Measurements from ENCODE around the gene LRRC32.
A peak's percentile ranks its signal among the peaks of the same experiment; 100 is the strongest.

Gene LRRC32, protein sequence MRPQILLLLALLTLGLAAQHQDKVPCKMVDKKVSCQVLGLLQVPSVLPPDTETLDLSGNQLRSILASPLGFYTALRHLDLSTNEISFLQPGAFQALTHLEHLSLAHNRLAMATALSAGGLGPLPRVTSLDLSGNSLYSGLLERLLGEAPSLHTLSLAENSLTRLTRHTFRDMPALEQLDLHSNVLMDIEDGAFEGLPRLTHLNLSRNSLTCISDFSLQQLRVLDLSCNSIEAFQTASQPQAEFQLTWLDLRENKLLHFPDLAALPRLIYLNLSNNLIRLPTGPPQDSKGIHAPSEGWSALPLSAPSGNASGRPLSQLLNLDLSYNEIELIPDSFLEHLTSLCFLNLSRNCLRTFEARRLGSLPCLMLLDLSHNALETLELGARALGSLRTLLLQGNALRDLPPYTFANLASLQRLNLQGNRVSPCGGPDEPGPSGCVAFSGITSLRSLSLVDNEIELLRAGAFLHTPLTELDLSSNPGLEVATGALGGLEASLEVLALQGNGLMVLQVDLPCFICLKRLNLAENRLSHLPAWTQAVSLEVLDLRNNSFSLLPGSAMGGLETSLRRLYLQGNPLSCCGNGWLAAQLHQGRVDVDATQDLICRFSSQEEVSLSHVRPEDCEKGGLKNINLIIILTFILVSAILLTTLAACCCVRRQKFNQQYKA

DNA sequence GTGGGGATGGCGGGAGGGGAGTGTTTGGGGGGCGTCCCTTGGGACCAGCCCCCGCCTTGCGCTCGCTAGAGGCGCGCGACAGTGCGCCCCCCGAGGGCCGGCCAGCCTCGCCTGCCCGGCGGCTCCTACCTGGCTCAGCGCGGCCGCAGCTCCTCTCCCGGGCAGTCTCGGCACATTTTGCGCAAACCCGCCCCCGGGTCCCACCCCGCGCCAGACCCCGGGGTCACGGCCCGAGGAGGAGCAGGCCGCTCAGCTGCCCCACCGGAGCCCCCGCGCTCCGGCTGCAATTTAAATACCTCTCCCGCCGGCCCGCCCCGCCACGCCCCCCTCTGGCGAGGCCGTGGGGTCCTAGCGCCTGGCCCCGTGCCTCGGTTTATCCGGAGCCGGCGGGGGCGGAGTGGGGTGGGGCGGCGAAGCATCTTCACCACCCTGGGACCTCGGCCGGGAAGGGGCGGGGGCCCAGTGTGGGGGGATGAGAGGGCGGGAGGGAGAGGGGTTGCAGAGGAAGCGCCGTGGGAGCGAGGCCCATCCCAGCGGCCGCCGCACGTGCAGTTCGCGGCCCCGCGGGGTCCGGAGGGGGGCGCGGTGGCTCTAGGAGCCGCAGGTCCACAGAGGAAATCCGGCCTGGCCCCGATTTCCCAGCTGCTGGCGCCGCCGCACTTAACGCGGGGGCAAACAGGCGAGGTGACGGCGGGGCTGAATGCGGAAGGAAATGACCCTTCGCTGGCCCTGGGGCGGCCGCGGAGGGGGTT, at the start of gene LRRC32:
TSS of gene LRRC32 (minus strand) at position 263 of the 752 bp plus-strand sequence. CDS start 4,793 bp downstream, outside the sequence.
- peak in 1 of 3 experiments; percentile 25 for DNase-seq (ENCODE audit: low read depth in 3 of 3)

DNA sequence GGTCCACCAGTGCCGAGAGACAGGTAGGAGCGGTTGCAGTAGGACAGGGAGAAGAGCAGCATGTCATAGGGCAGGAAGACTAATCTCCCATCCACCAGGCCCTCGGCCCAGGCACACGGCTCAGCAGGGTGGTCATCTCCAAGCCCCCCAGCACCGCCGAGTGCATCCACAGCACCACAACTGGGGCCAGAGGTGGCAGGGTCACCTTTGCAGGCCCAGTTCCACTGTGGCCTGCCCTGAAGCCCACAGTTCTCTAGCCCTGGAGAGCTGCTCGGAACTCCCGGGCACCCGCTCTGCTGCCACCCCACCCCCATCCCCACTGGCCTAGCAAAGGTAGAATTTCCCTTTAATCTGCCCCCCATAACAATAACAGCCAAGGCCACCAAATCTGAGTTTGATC, 49.1 kb upstream of the LRRC32 start:
- no peak for DNase-seq (ENCODE audit: low read depth in 3 of 3)

DNA sequence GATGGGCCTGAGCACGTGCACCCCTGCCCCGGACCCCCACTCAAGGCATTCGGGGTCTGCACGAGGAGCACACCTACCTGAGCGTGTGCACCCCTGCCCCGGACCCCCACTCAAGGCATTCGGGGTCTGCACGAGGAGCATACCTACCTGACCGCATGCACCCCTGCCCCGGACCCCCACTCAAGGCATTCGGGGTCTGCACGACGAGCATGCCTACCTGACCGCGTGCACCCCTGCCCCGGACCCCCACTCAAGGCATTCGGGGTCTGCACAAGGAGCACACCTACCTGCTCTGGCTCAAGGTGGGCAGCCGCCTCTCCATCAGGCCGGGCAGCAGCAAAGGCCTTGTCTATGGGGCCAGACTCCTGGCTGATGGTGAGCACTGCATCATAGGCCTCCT, 48.7 kb upstream of the LRRC32 start:
- no peak for DNase-seq (ENCODE audit: low read depth in 3 of 3)

DNA sequence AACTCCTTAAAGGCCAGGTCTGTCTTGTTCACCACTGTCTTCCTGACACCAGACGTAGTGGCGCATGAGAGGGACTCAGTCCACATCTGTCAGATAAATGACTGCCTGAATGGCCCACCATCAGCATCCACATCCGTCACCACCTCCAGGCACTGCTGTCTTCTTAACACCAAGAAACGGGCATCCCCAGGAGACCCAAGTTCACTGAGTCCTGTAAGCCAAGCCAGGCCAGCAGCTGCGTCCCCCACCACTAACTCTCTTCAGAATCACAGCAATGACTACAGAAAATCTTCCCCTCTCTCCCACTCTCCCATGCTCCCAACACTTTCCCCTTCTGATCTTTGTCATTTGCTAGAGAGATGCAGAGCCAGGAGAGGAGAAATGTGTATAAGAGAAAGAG, 47.3 kb upstream of the LRRC32 start:
- no peak for DNase-seq (ENCODE audit: low read depth in 3 of 3)

DNA sequence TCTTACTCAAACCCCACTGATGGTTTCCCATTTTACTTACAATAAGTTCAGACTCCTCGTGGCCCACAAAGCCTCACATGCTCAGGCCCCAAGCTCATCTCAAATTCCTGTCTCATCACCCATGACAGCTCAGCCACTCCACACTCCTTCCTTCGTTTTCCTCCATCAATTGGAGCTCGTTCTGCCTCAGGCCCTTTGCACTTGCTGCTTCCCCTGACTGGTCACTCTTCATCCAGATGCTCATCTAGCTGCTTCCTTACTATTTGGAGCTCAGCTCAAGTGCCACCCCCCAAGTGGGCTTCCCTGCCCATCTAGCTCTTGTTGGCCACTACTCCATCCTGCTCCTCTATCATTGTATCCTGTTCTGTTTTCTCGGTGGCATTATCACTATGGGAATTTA, 46.8 kb upstream of the LRRC32 start:
- DNase-seq (ENCODE audit: low read depth in 3 of 3), result no peak

DNA sequence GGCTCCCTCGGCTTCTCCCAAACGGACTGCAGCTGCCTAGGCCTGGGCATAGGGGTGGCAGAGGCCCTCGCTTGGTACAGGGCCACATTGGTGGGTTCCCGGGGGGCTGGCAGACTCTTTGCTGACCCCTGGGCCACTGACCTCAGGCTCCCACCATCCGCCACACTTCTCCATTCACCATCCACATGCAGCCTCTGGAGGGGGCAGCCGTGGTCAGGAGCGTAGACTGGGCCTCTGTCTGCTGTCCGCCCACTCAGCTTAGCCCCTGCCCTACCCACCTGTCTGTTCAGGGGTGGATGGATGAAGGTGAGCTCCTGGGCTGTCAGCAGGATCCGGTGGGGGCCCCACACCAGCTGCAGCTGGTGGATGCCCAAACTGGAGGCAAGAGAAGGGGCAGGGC, 45.7 kb upstream of the LRRC32 start:
- DNase-seq (ENCODE audit: low read depth in 3 of 3), result no peak

DNA sequence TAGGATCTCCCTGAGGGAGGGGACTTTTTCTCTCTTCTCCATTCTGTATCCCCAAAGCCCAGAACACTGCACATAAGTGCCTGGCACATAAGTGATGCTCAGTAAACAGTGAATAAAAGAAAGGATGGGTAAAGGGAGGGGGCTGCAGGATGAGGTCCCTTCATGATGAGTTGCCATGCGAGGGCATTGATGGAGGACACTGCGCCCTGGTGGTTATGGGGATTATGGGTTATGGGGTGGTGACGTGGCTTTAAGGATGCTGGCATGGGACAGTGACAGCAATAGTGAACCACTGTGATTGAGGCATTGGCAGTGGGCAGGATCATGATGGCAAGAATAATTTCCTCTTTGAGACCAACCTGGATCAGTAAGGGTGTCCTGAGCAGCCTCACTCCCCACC, 43.9 kb upstream of the LRRC32 start:
- no peak for DNase-seq (ENCODE audit: low read depth in 3 of 3)

DNA sequence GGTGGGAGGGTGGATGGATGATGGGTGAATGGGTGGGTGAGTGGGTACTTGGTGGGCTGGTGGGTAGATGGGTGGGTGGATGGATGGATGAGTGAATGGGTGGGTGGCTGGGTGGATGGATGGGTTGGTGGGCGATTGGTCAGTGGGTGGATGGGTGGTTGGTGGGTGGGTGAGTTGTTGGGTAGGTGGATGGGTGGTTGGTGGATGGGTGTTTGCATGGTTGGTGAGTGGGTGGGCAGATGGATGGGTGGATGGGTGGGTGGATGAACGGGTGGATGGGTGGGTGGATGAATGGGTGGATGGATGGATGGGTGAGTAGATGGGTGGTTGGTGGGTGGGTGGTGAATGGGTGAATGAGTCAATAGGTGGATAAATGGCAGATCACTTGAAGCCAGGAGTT, 43.0 kb upstream of the LRRC32 start:
- DNase-seq (ENCODE audit: low read depth in 3 of 3), result no peak

DNA sequence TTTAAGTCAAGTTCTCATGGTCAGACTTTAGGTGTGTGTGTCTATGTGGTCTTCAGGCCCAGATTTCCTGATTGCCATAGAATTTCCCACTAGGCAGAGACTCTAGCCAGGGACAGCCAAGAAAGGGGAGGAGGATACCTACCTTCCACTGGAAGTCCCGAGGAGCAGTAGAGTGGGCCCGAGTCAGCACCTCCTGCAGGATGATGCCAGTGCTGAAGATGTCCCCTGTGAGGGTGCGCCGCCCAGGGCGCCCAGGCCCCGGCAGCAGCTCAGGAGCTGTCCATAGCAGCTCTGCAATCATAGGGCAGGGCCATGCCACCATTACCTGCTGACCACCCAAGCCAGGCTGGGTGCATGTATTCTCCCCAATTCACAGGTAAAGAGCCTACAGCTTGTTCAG, 41.6 kb upstream of the LRRC32 start:
- DNase-seq (ENCODE audit: low read depth in 3 of 3), result no peak

DNA sequence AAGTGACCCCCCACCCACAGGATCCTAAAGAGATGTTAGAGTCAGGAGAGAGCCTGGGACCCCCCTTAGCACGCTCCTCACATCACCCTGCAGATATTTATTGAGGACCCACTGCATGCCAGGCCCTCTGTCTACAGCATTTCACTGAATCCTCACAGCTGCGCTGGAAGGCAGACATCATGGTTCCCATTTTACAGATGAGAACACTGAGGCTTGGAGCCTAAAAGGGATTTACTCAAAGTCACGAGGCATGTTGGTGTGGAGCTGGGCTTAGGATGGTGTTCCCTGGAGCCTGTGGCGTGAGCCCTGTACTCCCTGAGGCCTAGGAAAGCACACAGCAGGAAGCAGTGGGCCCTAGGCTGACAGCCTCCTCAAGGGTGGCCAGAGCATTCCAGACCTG, 39.2 kb upstream of the LRRC32 start:
- no peak for DNase-seq (ENCODE audit: low read depth in 3 of 3)

DNA sequence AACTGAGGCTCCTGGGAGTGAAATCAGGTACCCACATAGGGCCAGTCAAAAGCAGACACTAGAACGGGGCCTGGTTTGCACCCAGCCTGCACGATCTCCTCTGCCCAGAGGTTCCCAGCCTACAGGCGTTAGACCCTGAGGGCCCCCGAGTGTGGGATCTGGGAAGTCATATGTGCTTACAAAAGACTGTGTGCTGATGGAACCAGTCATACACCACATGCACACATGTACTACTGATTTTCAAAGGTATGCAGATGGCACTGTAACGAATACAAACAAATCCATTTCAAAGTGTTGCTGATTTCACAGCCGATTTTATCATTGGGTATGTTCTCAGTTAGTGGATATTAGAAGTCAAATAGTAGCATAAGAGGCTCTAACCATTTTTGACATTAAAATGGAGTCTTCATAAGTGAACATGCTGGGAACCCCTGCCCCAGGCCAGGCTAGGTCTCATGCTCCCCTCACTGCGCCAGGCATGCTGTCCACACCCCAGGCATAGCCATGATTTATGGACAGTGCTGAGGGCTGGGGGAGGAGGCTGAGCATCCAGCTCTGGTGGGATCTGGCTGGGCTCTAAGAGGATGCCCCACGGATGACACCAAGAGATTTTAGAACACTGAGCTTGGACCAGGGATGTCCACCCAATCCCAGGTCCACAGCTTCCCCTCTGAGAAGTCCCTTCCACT, 38.6 kb upstream of the LRRC32 start:
- no peak for DNase-seq (ENCODE audit: low read depth in 3 of 3)

DNA sequence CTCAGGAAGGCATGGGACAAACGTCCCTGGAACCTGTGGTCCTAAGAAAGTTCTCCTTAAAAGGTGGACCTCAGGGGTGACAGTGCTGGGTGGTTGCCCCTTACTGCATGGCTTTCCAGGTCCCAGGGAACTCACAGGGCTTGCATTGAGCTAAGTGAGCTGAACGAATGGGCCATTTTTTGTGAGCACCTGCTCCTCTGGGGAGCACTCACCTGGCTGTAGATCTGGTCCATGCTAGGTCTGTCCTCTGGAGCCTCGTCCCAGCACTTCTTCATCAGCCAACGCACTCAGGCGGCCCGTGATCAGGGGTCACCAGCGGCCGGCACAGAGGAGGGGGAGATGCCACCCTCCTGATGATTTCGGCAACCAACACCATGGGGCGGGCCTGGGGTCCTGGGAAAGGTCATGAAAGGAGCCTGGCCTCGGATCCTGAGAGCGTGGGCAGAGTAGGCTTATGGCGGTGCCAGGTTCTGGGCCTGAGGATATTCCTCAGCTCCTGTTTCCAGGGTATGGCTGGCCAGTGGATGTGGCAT, 36.8 kb upstream of the LRRC32 start:
- no peak for DNase-seq (ENCODE audit: low read depth in 3 of 3)

DNA sequence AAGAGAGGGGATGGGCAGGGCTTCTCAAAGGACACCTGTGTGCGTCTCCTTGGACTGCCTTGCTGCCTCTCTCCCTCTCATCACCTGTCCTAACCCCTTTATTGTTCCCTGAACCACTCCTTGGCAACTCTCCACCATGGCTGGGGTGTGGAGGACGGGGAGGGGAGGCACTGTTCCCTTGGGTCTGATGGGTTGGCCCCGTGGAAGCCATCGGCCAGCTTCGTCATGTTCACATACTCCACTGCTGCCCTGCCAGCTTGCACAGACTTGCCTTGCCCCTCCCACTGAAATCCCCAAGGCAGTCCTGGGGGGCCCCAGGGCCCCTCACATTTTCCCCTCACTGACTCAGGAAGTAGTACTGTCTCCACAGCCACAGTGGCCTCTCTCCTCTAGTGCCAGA, 36.1 kb upstream of the LRRC32 start:
- no peak for DNase-seq (ENCODE audit: low read depth in 3 of 3)

DNA sequence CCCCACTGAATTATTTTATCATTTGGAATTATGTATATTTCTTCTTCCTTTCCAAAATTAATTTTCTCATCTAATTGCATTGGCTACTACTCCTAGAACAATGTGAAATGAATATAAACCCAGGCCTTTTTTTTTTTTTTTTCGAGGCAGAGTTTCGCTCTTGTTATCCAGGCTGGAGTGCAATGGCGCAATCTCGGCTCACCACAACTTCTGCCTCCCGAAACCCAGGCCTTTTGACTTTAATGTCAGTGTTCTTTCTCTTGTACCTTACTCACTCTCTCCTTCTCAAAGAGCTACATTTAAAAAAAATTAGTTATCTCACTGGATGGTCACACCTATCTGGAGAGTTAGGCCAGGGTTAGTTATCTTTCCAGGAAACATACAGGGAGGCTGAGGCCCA, 35.3 kb upstream of the LRRC32 start:
- DNase-seq (ENCODE audit: low read depth in 3 of 3), result no peak

DNA sequence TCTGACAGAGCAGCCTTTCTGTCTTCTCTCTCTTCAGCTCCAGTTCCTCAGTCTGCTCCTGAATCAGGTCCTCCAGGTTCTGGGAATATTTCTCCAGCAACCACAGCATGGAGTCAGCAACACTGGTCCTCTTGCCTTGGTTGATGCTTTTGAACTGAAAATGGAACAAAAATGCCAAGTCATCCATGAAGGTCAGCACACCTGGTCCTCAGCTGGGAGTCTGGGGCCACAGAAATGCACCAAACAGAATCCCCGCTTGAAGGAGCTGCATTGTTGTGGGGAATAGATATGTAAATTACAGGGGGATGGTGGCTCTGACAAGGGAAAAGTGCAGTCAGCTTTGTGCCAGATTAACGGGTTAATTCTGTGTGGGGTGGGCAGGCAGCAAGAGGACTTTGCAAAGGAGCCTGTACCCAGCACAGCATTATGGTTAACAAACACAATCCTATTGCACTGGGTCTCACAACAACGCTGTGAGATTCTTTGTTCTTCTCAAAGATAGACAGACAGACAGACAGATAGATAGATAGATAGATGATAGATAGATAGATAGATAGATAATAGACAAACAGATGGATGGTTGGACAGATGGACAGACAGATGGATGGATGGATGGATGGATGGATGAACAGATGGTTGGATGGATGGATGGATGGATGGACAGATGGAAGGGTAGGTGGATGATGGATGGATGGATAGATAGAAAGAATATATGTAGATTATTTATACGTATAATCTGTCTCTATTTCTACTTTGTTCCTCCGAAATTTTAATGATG, 33.8 kb upstream of the LRRC32 start:
- DNase-seq (ENCODE audit: low read depth in 3 of 3), result no peak

DNA sequence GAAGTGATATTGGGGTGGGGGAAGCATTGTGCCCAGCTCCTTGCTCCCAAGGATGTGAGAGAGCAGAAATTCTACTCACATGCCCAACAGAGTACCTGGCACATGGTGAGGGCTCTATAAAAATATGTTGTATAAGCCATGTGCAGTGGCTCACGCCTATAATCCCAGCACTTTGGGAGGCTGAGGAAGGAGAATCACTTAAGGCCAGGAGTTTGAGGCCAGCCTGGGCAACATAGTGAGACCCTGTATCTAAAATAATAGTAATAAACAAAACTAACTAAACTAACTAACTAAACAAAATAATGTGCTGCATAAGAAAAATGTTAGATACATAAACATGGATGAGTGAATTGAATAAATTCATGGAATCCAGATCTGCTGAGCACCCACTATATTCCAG, 33.2 kb upstream of the LRRC32 start:
- no peak for DNase-seq (ENCODE audit: low read depth in 3 of 3)

DNA sequence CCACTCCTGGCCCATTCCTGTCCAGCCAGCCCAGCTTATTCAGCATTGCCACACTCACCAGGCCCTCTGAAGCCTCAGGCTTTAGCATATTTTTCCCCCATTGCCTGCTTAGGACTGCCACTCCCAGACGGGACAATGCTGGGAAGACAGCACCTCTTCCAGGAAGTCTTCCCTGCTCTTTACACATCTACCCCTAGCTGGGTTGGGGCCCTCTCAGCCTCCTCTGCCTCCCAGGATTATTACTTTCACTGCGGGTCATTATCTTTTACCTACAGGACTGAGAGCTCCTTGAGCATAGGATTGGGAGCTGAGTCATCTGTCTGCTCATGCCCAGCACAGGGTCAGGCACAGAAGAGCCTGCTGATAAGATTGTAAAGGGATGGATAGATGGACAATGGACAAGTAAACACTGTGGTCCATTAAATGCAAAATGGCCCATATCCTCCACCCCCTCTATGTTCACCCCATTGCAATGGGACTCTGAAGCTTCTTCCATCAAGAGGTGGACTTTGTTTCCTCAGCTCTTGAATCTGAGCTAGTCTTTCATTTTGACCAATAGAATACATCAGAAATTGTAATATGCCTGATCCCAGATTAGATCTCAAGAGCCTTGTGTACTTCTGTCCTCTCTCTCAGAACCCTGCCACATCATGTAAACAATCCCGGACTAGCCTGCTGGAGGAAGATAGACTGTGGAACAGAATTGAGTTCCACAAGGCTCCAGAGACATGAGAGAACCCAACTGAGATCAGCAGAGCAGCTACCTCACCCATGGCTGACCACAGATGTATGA, 32.0 kb upstream of the LRRC32 start:
- DNase-seq (ENCODE audit: low read depth in 3 of 3), result no peak

DNA sequence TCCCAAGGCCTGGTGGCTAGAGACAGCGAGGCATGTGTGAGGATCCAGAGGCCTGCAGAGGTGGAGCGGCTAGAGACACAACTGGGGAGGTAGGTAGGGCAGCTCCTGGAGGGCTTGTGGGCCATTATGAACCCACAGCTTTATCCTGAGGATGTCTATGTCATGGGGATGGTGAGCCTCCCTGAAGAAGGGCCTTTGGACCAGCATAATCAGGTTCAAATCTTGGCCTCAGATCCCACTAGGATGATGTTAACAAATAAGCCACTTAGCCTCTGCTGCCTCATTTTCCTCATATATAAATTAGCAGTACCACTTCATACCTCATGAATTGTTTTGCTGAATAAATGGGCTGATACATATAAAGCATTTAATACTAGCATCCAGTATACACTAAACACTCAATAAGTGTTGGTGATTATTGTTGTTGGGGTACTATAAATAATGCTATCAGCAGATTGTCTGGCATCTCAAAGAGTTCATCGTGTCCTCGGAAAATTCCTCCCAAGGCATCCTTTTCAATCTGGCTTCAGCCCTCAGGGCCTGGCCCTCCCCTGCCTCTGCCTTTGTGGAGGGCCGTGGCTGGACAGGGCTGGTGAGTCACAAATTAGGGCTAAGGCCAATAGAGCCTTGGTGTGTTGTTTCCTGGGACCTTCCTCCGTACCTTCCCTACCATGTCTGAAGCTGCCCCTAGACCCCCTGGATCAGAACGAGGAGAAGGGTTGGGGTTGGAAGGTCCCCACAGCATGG, 30.9 kb upstream of the LRRC32 start:
- DNase-seq (ENCODE audit: low read depth in 3 of 3), result no peak
